Epithelial cell of alveolus of lung (primary cell): Measurements from ENCODE around the gene RUNX2. TPM values are rescaled to one million over a fixed set of nuclear protein-coding genes. Genes with fewer than 3 reads are reported as not detected.

Experiments
- total RNA-seq: library from RNA; depleted of rRNA; stranded (reverse); fragments of >200 nt; gene quantifications from 2 replicates; pipeline ENCODE4 v1.2.1, GENCODE V29; 2015

Gene RUNX2
- total RNA-seq: 12.8 TPM in 2 replicates

GRCh38 chr6:45327956-45328522 lies at the start of gene RUNX2:
RUNX2 (plus strand) TSS chr6:45328330; CDS start chr6:45328727, 397 bp downstream.

DNA sequence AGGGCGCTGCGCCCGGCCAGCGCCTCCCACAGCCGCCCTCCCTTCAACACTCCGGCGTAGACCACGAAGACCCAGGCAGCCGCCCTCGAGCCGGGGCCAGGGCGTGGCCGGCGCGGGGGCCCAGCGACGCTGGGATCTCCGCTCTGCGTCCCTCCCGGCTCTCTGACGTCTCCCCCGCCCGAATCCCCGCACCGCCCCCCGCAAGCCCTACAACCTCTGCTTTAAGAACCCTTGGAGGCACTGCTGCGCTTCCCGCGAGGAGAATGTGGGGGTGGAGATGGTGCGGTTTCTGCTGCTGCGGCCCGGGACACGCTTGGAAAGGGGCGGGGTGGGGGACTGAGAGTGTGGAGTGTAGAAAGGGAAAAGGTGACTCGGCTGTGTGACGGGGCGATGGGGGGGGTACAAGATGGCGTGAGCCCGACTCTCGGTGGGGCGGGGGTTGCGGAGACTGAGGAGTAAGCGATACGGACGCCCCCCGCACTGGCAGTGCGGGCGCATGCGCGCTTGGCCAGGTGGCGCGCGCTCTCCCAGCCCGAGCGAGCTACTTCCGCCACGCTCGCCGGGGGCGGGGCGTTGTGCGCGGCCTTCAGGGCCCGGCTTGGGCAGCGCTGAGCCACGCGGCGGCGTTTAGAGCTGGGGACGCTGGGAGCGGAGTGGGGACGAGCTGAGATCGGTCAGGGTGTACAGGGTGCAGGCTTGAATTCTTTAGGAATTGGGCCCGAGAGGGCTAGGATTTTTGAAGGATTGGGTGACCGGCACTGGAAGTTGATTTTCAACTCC lies 49.6 kb downstream of the RUNX2 start, which contains the start of gene SUPT3H:
Gene SUPT3H, minus strand, starts transcription at position 381 of the 780 bp plus-strand sequence.

Other genes starting within 250 kb of the RUNX2 start
- 7.5 and 13.8 TPM in 2 replicates for gene SUPT3H, start 49.6 kb downstream of the RUNX2 start, total RNA-seq